Measurements from ENCODE around the gene TLE4. TPM values are rescaled to one million over a fixed set of nuclear protein-coding genes. Genes with fewer than 3 reads are reported as not detected.
"Not testable (repeated sequence)": the region's sequence is repeated elsewhere in the genome, so short reads cannot be mapped to it uniquely, and the experiment has no call there.

Gene TLE4
- total and polyA plus RNA-seq, 10 of the 15 experiments (the other 5 are each of a cell fraction or from before 2014, with no cell fraction given): 5.3 to 53.3 (median 23.3) TPM

DNA sequence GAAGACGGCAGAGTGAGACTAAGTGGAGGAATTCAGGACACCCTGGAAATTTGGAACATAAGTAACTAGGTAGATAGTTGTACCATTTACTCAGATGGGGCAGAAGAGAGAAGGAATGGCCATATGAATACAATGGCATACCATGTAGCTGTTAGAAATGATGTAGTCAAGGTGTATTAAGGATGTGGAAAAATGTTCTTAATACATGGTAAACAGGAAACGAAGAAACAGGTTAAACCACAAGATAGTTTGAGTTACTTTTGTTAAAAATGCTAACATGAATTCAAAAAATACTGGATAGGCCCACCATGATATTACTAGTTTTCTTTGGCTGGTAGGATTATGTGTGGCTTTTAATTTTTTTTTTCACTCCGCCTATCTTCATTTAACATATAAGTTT is 68.3 kb downstream of the TLE4 start:
- H3K4me3 ChIP-seq; H3K36me3 ChIP-seq (ENCODE audit: control insufficient read depth in 2 of 2, insufficient read depth in 2 of 2, low read length in 1 of 2); H2AFZ ChIP-seq (ENCODE audit: control insufficient read depth, low read depth, low read length); in situ Hi-C loops (cut with MboI); H4K20me1 ChIP-seq (ENCODE audit: control insufficient read depth, insufficient read depth); H3K4me1 ChIP-seq (ENCODE audit: control insufficient read depth, insufficient read depth, low read length); H3K27me3 ChIP-seq (replicated peaks in 1 of 2; ENCODE audit: control insufficient read depth in 2 of 2, insufficient read depth in 2 of 2, low read length in 1 of 2); DNase-seq (ENCODE audit: low read depth, low spot score); H3K9ac ChIP-seq (ENCODE audit: control insufficient read depth, insufficient read depth, low read length); BruUV-seq (replicated peaks); H3K79me2 ChIP-seq (ENCODE audit: control insufficient read depth, insufficient read depth, low read length); H3K27ac ChIP-seq (ENCODE audit: control insufficient read depth, insufficient read depth); ATAC-seq; FAIRE-seq; H3K4me2 ChIP-seq (ENCODE audit: control insufficient read depth, insufficient read depth): not testable (repeated sequence)
- ChIA-PET POLR2A (interaction anchor here (1.2 kb wide), 1 partner anchor 68 kb away, joined by 4 read pairs; the partner anchor contains the start of gene TLE4), SMC1A (ENCODE audit: uncharacterized antibody, unreplicated experiment) (interaction anchor here (1.5 to 1.8 kb wide), 3 partner anchors 8 to 69 kb away, joined by 4 to 5 read pairs (median 4); partner anchors contain the start of gene TLE4), RAD21 (ENCODE audit: unreplicated experiment) (interaction anchor here (1.0 kb wide), 1 partner anchor 25 kb away, joined by 3 read pairs; no protein-coding TSS in a partner anchor), CTCF (interaction anchor here (1.1 to 1.4 kb wide), 2 partner anchors 8 to 161 kb away, joined by 3 read pairs; no protein-coding TSS in a partner anchor)
- intact Hi-C loops (cut with micrococcal nuclease; ENCODE audit: unreplicated experiment): loop anchor here (10.0 kb wide), 1 partner anchor 165 kb away; no protein-coding TSS in a partner anchor
- 78% methylated on average over 3 of the region's 3 CpGs for WGBS (ENCODE audit: insufficient coverage, insufficient replicate concordance, low lambda C conversion rate, missing lambda C conversion rate)
- peaks cover 11% of the 10 kb centered on the region; the same call in 2 of the 3 replicates for H3K9me3 ChIP-seq (replicated peaks; ENCODE audit: control insufficient read depth, insufficient read depth, low read length)

- Histone ChIP-seq H3K9me3 (replicated peaks; ENCODE audit: control insufficient read depth, insufficient read depth, low read length) (peaks cover 11% of the 10 kb centered on the region; the same call in 2 of the 3 replicates), H3K27me3 (replicated peaks in 1 of 2; ENCODE audit: control insufficient read depth in 2 of 2, insufficient read depth in 2 of 2, low read length in 1 of 2) (no peaks in the 10 kb centered on the region), H3K79me2 (ENCODE audit: control insufficient read depth, insufficient read depth, low read length) (no peaks in the 10 kb centered on the region), H3K9ac (ENCODE audit: control insufficient read depth, insufficient read depth, low read length) (no peak overlapping the region), H2AFZ (ENCODE audit: control insufficient read depth, low read depth, low read length) (no peak overlapping the region), H3K4me2 (ENCODE audit: control insufficient read depth, insufficient read depth) (no peak overlapping the region), H3K36me3 (ENCODE audit: control insufficient read depth in 2 of 2, insufficient read depth in 2 of 2, low read length in 1 of 2) (peaks cover 1 to 7% of the 10 kb centered on the region in 2 experiments; a peak in 2 of 4 replicates), H4K20me1 (ENCODE audit: control insufficient read depth, insufficient read depth) (no peaks in the 10 kb centered on the region), H3K4me3 (no peak overlapping the region), H3K27ac (ENCODE audit: control insufficient read depth, insufficient read depth) (no peak overlapping the region), H3K4me1 (ENCODE audit: control insufficient read depth, insufficient read depth, low read length) (no peaks in the 10 kb centered on the region)
- intact Hi-C loops (cut with micrococcal nuclease; ENCODE audit: unreplicated experiment) (loop anchor here (10.0 kb wide), 1 partner anchor 166 kb away; no protein-coding TSS in a partner anchor), in situ Hi-C loops (cut with MboI) (no loop called here)
- no TSS peak for BruUV-seq (replicated peaks)
- SMC1A ChIA-PET (ENCODE audit: uncharacterized antibody, unreplicated experiment): interaction anchor here (0.6 to 1.8 kb wide), 6 partner anchors 9 to 70 kb away, joined by 3 to 5 read pairs (median 4); partner anchors contain the start of gene TLE4
- CTCF ChIA-PET: interaction anchor here (1.1 kb wide), 1 partner anchor 9 kb away, joined by 3 read pairs; no protein-coding TSS in a partner anchor
- RAD21 ChIA-PET (ENCODE audit: unreplicated experiment): interaction anchor here (1.0 kb wide), 1 partner anchor 24 kb away, joined by 3 read pairs; no protein-coding TSS in a partner anchor
- ATAC-seq (no peak), DNase-seq (ENCODE audit: low read depth, low spot score) (no peak), FAIRE-seq (no peak)
- 96% methylated on average over 1 of the region's 1 CpG for WGBS (ENCODE audit: insufficient coverage, insufficient replicate concordance, low lambda C conversion rate, missing lambda C conversion rate)
- POLR2A ChIA-PET: interaction anchor here (0.9 to 1.2 kb wide), 2 partner anchors 60 to 69 kb away, joined by 4 read pairs; partner anchors contain the start of gene TLE4
- TF ChIP-seq NR2F1 (conservative IDR thresholded peaks at IDR 0.05): no peak
- TF ChIP-seq, protein P1, sequence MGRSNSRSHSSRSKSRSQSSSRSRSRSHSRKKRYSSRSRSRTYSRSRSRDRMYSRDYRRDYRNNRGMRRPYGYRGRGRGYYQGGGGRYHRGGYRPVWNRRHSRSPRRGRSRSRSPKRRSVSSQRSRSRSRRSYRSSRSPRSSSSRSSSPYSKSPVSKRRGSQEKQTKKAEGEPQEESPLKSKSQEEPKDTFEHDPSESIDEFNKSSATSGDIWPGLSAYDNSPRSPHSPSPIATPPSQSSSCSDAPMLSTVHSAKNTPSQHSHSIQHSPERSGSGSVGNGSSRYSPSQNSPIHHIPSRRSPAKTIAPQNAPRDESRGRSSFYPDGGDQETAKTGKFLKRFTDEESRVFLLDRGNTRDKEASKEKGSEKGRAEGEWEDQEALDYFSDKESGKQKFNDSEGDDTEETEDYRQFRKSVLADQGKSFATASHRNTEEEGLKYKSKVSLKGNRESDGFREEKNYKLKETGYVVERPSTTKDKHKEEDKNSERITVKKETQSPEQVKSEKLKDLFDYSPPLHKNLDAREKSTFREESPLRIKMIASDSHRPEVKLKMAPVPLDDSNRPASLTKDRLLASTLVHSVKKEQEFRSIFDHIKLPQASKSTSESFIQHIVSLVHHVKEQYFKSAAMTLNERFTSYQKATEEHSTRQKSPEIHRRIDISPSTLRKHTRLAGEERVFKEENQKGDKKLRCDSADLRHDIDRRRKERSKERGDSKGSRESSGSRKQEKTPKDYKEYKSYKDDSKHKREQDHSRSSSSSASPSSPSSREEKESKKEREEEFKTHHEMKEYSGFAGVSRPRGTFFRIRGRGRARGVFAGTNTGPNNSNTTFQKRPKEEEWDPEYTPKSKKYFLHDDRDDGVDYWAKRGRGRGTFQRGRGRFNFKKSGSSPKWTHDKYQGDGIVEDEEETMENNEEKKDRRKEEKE (IDR thresholded peaks at IDR 0.05): no peak
- TF ChIP-seq SIX5 (IDR thresholded peaks at IDR 0.05; ENCODE audit: low read depth, low read length, severe bottlenecking): no peak
- no peak for TF ChIP-seq ZNF217 (IDR thresholded peaks at IDR 0.05)
- TF ChIP-seq, protein P2, sequence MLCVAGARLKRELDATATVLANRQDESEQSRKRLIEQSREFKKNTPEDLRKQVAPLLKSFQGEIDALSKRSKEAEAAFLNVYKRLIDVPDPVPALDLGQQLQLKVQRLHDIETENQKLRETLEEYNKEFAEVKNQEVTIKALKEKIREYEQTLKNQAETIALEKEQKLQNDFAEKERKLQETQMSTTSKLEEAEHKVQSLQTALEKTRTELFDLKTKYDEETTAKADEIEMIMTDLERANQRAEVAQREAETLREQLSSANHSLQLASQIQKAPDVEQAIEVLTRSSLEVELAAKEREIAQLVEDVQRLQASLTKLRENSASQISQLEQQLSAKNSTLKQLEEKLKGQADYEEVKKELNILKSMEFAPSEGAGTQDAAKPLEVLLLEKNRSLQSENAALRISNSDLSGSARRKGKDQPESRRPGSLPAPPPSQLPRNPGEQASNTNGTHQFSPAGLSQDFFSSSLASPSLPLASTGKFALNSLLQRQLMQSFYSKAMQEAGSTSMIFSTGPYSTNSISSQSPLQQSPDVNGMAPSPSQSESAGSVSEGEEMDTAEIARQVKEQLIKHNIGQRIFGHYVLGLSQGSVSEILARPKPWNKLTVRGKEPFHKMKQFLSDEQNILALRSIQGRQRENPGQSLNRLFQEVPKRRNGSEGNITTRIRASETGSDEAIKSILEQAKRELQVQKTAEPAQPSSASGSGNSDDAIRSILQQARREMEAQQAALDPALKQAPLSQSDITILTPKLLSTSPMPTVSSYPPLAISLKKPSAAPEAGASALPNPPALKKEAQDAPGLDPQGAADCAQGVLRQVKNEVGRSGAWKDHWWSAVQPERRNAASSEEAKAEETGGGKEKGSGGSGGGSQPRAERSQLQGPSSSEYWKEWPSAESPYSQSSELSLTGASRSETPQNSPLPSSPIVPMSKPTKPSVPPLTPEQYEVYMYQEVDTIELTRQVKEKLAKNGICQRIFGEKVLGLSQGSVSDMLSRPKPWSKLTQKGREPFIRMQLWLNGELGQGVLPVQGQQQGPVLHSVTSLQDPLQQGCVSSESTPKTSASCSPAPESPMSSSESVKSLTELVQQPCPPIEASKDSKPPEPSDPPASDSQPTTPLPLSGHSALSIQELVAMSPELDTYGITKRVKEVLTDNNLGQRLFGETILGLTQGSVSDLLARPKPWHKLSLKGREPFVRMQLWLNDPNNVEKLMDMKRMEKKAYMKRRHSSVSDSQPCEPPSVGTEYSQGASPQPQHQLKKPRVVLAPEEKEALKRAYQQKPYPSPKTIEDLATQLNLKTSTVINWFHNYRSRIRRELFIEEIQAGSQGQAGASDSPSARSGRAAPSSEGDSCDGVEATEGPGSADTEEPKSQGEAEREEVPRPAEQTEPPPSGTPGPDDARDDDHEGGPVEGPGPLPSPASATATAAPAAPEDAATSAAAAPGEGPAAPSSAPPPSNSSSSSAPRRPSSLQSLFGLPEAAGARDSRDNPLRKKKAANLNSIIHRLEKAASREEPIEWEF (IDR thresholded peaks at IDR 0.05; ENCODE audit: insufficient replicate concordance, low read depth, low read length): no peak
- TF ChIP-seq MYB (IDR thresholded peaks at IDR 0.05; ENCODE audit: borderline replicate concordance, low read depth, low read length): no peak
Observed at GRCh38 chr9:79641070-79641469, 69.3 kb downstream of the TLE4 start.
